CD4-positive, alpha-beta T cell (primary cell): ENCODE results near the gene FAM209B. TPM values are rescaled to one million over a fixed set of nuclear protein-coding genes. Genes with fewer than 3 reads are reported as not detected.
"Not testable (repeated sequence)": the region's sequence is repeated elsewhere in the genome, so short reads cannot be mapped to it uniquely, and the experiment has no call there.

Source experiments
- ATAC-seq: fragments of 200-7000 bp; cut with Tn5 transposase; one replicate; pipeline ENCODE4 v1.10.0; 2022; ENCODE audit warnings: mild to moderate bottlenecking; ENCODE audit not compliant: poor library complexity
- CTCF ChIA-PET: fragments of 350-600 bp; sonication (Branson Sonifier 250); formaldehyde crosslinking; loops from one replicate; lab custom pipeline; 2021; ENCODE audit warnings: antibody characterized with exemption, inconsistent platforms; lab: Charles Lee
- POLR2A ChIA-PET: fragments of 350-600 bp; sonication (Branson Sonifier 250); formaldehyde crosslinking; loops from one replicate; lab custom pipeline; 2021; ENCODE audit warnings: antibody characterized with exemption, inconsistent platforms; lab: Charles Lee
- DNase-seq, 14 experiments: peaks; one replicate each; pipeline ENCODE4 v3.0.0-alpha.2; 2013 to 2020; ENCODE audit warnings: mixed read lengths in 2 of 14
- H3K27ac ChIP-seq, 2 donors: one replicate each; pipeline versions ENCODE4 v1.5.1 to v1.7.0; 2013; ENCODE audit warnings: low read length in 2 of 2, low read depth in 1 of 2, mild to moderate bottlenecking in 1 of 2
- H3K27me3 ChIP-seq, 2 experiments: 1 replicate in 1 of 2; 2 replicates in 1 of 2; pipeline versions ENCODE4 v1.6.1 to v1.7.0; 2013; ENCODE audit warnings: low read length in 2 of 2, control low read depth in 1 of 2, mild to moderate bottlenecking in 1 of 2, moderate library complexity in 1 of 2; ENCODE audit not compliant: insufficient read depth in 2 of 2, control insufficient read depth in 1 of 2
- H3K36me3 ChIP-seq: one replicate; pipeline ENCODE4 v1.6.1; 2013; ENCODE audit warnings: low read length, control low read depth; ENCODE audit not compliant: insufficient read depth
- H3K4me1 ChIP-seq: one replicate; pipeline ENCODE4 v1.6.1; 2013; ENCODE audit warnings: low read length, control low read depth; ENCODE audit not compliant: insufficient read depth
- H3K4me3 ChIP-seq: one replicate; pipeline ENCODE4 v1.5.1; 2013; ENCODE audit warnings: mild to moderate bottlenecking, low read length, moderate library complexity
- H3K9me3 ChIP-seq, 2 experiments: 1 replicate in 1 of 2; 2 replicates in 1 of 2; pipeline versions ENCODE4 v1.6.1 to v1.7.0; 2013; ENCODE audit warnings: low read length in 2 of 2, mild to moderate bottlenecking in 2 of 2, control low read depth in 1 of 2, moderate library complexity in 1 of 2; ENCODE audit not compliant: control insufficient read depth in 1 of 2, insufficient read depth in 1 of 2
- H3K27ac Mint-ChIP-seq: one replicate; pipeline ENCODE4 v1.8.0; 2020; ENCODE audit warnings: mixed read lengths
- H3K27me3 Mint-ChIP-seq: one replicate; pipeline ENCODE4 v1.8.0; 2021; ENCODE audit warnings: mixed read lengths
- H3K36me3 Mint-ChIP-seq: one replicate; pipeline ENCODE4 v1.8.0; 2021; ENCODE audit warnings: low read depth, mixed read lengths
- H3K4me1 Mint-ChIP-seq: one replicate; pipeline ENCODE4 v1.8.0; 2021; ENCODE audit warnings: low read depth, mixed read lengths
- H3K4me3 Mint-ChIP-seq: one replicate; pipeline ENCODE4 v1.8.0; 2020; ENCODE audit warnings: mild to moderate bottlenecking, mixed read lengths
- H3K9me3 Mint-ChIP-seq: one replicate; pipeline ENCODE4 v1.8.0; 2020; ENCODE audit warnings: mixed read lengths
- CTCF ChIP-seq: fragments of 200-600 bp; IDR thresholded peaks from one replicate; pipeline ENCODE4 v1.8.0; 2022; ENCODE audit warnings: antibody characterized with exemption, mild to moderate bottlenecking
- intact Hi-C, 2 experiments: fragments of 100-400 bp; cut with DNase I in 1 of 2; cut with micrococcal nuclease in 1 of 2; formaldehyde crosslinking; loops; one replicate each; pipeline versions ENCODE4 v1.15.1 to v1.9.0; 2023 to 2025; cut with DNase I, micrococcal nuclease
- total RNA-seq, 174 experiments: library from RNA in 2 of 174; stranded (reverse) in 2 of 174; gene quantifications; one replicate each; pipeline ENCODE4 v1.2.3 and lab custom pipeline; 2021 to 2026

FAM209B gene
- total RNA-seq, 2 experiments from 2014 or later: 3.1 to 3.9 TPM

- peaks cover 47% of the 10 kb centered on the region for H3K36me3 ChIP-seq
Observed at GRCh38 chr20:56520180-56520579, 12.9 kb upstream of the FAM209B start.

GRCh38 chr20:56520746-56521354, 12.2 kb upstream of the FAM209B start:
- H3K27ac Mint-ChIP-seq, intact Hi-C loops, CTCF ChIA-PET, POLR2A ChIA-PET, H3K27ac ChIP-seq, DNase-seq, H3K27me3 Mint-ChIP-seq, H3K4me3 Mint-ChIP-seq, H3K4me3 ChIP-seq, ATAC-seq, H3K27me3 ChIP-seq: not testable (repeated sequence)
- peaks cover 12% of the 10 kb centered on the region for H3K4me1 Mint-ChIP-seq
- Histone ChIP-seq H3K4me1 (peaks cover 16% of the 10 kb centered on the region), H3K9me3 (peaks cover 40 to 48% of the 10 kb centered on the region in 2 experiments), H3K36me3 (peaks cover 42% of the 10 kb centered on the region)
- peaks cover 76% of the 10 kb centered on the region for H3K36me3 Mint-ChIP-seq
- peaks cover 12% of the 10 kb centered on the region for H3K9me3 Mint-ChIP-seq

More at GRCh38 chr20:56520180-56520579, 12.9 kb upstream of the FAM209B start:
- Histone ChIP-seq H3K27ac (no peak overlapping the region), H3K4me1 (peaks cover 16% of the 10 kb centered on the region), H3K9me3 (peaks cover 40 to 48% of the 10 kb centered on the region in 2 experiments), H3K4me3 (no peak overlapping the region), H3K27me3 (no peaks in the 10 kb centered on the region)
- CTCF ChIA-PET: no interaction called here
- POLR2A ChIA-PET: no interaction called here
- Mint-ChIP-seq H3K4me1 (peaks cover 12% of the 10 kb centered on the region), H3K27ac (no peak overlapping the region), H3K27me3 (no peaks in the 10 kb centered on the region), H3K4me3 (no peak overlapping the region), H3K9me3 (peaks cover 12% of the 10 kb centered on the region), H3K36me3 (peaks cover 83% of the 10 kb centered on the region)
- DNase-seq: no peak
- intact Hi-C loops: no loop called here
- no peak for TF ChIP-seq CTCF
- no peak for ATAC-seq

- H3K4me1 Mint-ChIP-seq: peaks cover 12% of the 10 kb centered on the region
- H3K4me3 ChIP-seq: no peak overlapping the region
- peaks cover 61% of the 10 kb centered on the region for H3K36me3 Mint-ChIP-seq
- intact Hi-C loops: no loop called here
- peaks cover 40 to 48% of the 10 kb centered on the region in 2 experiments for H3K9me3 ChIP-seq
- peaks cover 16% of the 10 kb centered on the region for H3K4me1 ChIP-seq
- no peak overlapping the region for H3K4me3 Mint-ChIP-seq
- TF ChIP-seq CTCF: no peak
- peaks cover 12% of the 10 kb centered on the region for H3K9me3 Mint-ChIP-seq
- no peak for ATAC-seq
- H3K27ac Mint-ChIP-seq: peak overlapping the region; percentile 17
- ChIA-PET POLR2A (no interaction called here), CTCF (no interaction called here)
- DNase-seq: no peak
- no peak overlapping the region for H3K27ac ChIP-seq
- no peaks in the 10 kb centered on the region for H3K27me3 Mint-ChIP-seq
- H3K27me3 ChIP-seq: no peaks in the 10 kb centered on the region
- peaks cover 32% of the 10 kb centered on the region for H3K36me3 ChIP-seq
Observed at GRCh38 chr20:56522311-56522710, 10.7 kb upstream of the FAM209B start.

GRCh38 chr20:56524444-56524843, 8.6 kb upstream of the FAM209B start, which contains the start of gene FAM209A:
TSS of gene FAM209A (plus strand) at chr20:56524744. CDS start at chr20:56524809, 65 bp downstream.
- CTCF ChIA-PET, H3K4me3 ChIP-seq, H3K4me3 Mint-ChIP-seq, H3K27me3 Mint-ChIP-seq, H3K27me3 ChIP-seq, intact Hi-C loops, H3K27ac ChIP-seq, ATAC-seq, DNase-seq, H3K27ac Mint-ChIP-seq, POLR2A ChIA-PET: not testable (repeated sequence)
- Mint-ChIP-seq H3K4me1 (peaks cover 12% of the 10 kb centered on the region), H3K36me3 (peaks cover 40% of the 10 kb centered on the region), H3K9me3 (peaks cover 12% of the 10 kb centered on the region)
- peaks cover 22 to 29% of the 10 kb centered on the region in 2 experiments for H3K9me3 ChIP-seq
- peaks cover 10% of the 10 kb centered on the region for H3K36me3 ChIP-seq
- peaks cover 16% of the 10 kb centered on the region for H3K4me1 ChIP-seq
